ENCODE results near the gene MANSC4. TPM values are rescaled to one million over a fixed set of nuclear protein-coding genes. Genes with fewer than 3 reads are reported as not detected.
A peak's percentile ranks its signal among the peaks of the same experiment; 100 is the strongest.

MANSC4 gene
- not detected for total RNA-seq
- 1 to 10 TPM in 3 of 4 donors, not detected in 1; 1.5 to 2.4 (median 1.9) TPM for polyA plus RNA-seq

GRCh38 chr12:27779920-27780611 is at the start of gene MANSC4, which contains the start of gene KLHL42:
TSS of gene MANSC4 (minus strand) at chr12:27780236. CDS start at chr12:27771276, 8,960 bp downstream.
TSS of gene KLHL42 (plus strand) at chr12:27780233. CDS start at chr12:27780331, 98 bp downstream.
- DNase-seq (peak; percentile 48 to 81 (median 72)), ATAC-seq (ENCODE audit: low read depth in 2 of 2) (peak; percentile 86 to 90)
- H3K9me3 Mint-ChIP-seq, result peaks cover 0 to under 1% (median 0%) of the 10 kb centered on the region in 7 donors
- Histone ChIP-seq H3K4me3 (ENCODE audit: low read depth, low read length) (peak within 1 kb of the TSS; percentile 85), H3K4me1 (ENCODE audit: control insufficient read depth, insufficient read depth, low read length, poor library complexity, severe bottlenecking) (peaks cover 40% of the 10 kb centered on the region), H3K9me3 (ENCODE audit: control insufficient read depth in 2 of 2, low read length in 2 of 2) (no peaks in the 10 kb centered on the region), H3K36me3 (ENCODE audit: control insufficient read depth, insufficient read depth, low read length) (no peaks in the 10 kb centered on the region), H3K27ac (ENCODE audit: insufficient read depth, low read length, poor library complexity, severe bottlenecking) (peak within 1 kb of the TSS; percentile 57), H3K27me3 (ENCODE audit: control insufficient read depth, insufficient read depth, low read length) (no peaks in the 10 kb centered on the region)
- peak within 1 kb of the TSS; percentile 89 to 94 (median 92) for H3K4me3 Mint-ChIP-seq
- peaks cover 10% of the 10 kb centered on the region for H3K36me3 Mint-ChIP-seq
- H3K4me1 Mint-ChIP-seq, result peaks cover 9 to 41% (median 33%) of the 10 kb centered on the region in 4 donors
- H3K27me3 Mint-ChIP-seq, result peaks cover 2% of the 10 kb centered on the region
- H3K27ac Mint-ChIP-seq, result peak within 1 kb of the TSS; percentile 80 to 94 (median 88)

GRCh38 chr12:27828196-27828595 is 48.2 kb upstream of the MANSC4 start:
- H3K36me3 ChIP-seq (ENCODE audit: control insufficient read depth, insufficient read depth, low read length), result no peaks in the 10 kb centered on the region
- H3K4me1 Mint-ChIP-seq, result peaks cover 17 to 19% (median 19%) of the 10 kb centered on the region in 4 donors
- H3K9me3 Mint-ChIP-seq, result no peaks in the 10 kb centered on the region
- H3K36me3 Mint-ChIP-seq, result no peaks in the 10 kb centered on the region
- peaks cover 9% of the 10 kb centered on the region for H3K4me1 ChIP-seq (ENCODE audit: control insufficient read depth, insufficient read depth, low read length, poor library complexity, severe bottlenecking)
- peak overlapping the region in 1 of 3 donors; percentile 16 for H3K27ac Mint-ChIP-seq
- H3K27me3 Mint-ChIP-seq, result no peaks in the 10 kb centered on the region
- H3K4me3 ChIP-seq (ENCODE audit: low read depth, low read length), result no peak overlapping the region
- ATAC-seq (ENCODE audit: low read depth in 2 of 2) (no peak), DNase-seq (no peak)
- H3K27ac ChIP-seq (ENCODE audit: insufficient read depth, low read length, poor library complexity, severe bottlenecking), result no peak overlapping the region
- peak overlapping the region in 1 of 4 donors; percentile 27 for H3K4me3 Mint-ChIP-seq
- no peaks in the 10 kb centered on the region for H3K27me3 ChIP-seq (ENCODE audit: control insufficient read depth, insufficient read depth, low read length)
- no peaks in the 10 kb centered on the region for H3K9me3 ChIP-seq (ENCODE audit: control insufficient read depth in 2 of 2, low read length in 2 of 2)

GRCh38 chr12:27826076-27826475 is 46.0 kb upstream of the MANSC4 start:
- peak overlapping the region in 1 of 3 donors; percentile 32 for H3K27ac Mint-ChIP-seq

GRCh38 chr12:27824126-27824842 is 44.2 kb upstream of the MANSC4 start:
- Mint-ChIP-seq H3K4me1 (peaks cover 37 to 41% (median 38%) of the 10 kb centered on the region in 4 donors), H3K36me3 (no peaks in the 10 kb centered on the region), H3K27ac (peak overlapping the region; percentile 39 to 89 (median 43)), H3K4me3 (peak overlapping the region in 3 of 4 donors; percentile 47 to 62 (median 53)), H3K27me3 (no peaks in the 10 kb centered on the region), H3K9me3 (no peaks in the 10 kb centered on the region)
- H3K27ac ChIP-seq (ENCODE audit: insufficient read depth, low read length, poor library complexity, severe bottlenecking), result peak overlapping the region; percentile 1
- DNase-seq (peak in 1 of 3 donors; percentile 74), ATAC-seq (ENCODE audit: low read depth in 2 of 2) (no peak)
- peaks cover 24% of the 10 kb centered on the region for H3K4me1 ChIP-seq (ENCODE audit: control insufficient read depth, insufficient read depth, low read length, poor library complexity, severe bottlenecking)
- H3K36me3 ChIP-seq (ENCODE audit: control insufficient read depth, insufficient read depth, low read length), result no peaks in the 10 kb centered on the region
- no peaks in the 10 kb centered on the region for H3K9me3 ChIP-seq (ENCODE audit: control insufficient read depth in 2 of 2, low read length in 2 of 2)
- no peaks in the 10 kb centered on the region for H3K27me3 ChIP-seq (ENCODE audit: control insufficient read depth, insufficient read depth, low read length)
- peak overlapping the region; percentile 45 for H3K4me3 ChIP-seq (ENCODE audit: low read depth, low read length)

More at GRCh38 chr12:27826076-27826475, 46.0 kb upstream of the MANSC4 start:
- DNase-seq (no peak), ATAC-seq (ENCODE audit: low read depth in 2 of 2) (no peak)
- Histone ChIP-seq H3K9me3 (ENCODE audit: control insufficient read depth in 2 of 2, low read length in 2 of 2) (no peaks in the 10 kb centered on the region), H3K4me3 (ENCODE audit: low read depth, low read length) (no peak overlapping the region), H3K4me1 (ENCODE audit: control insufficient read depth, insufficient read depth, low read length, poor library complexity, severe bottlenecking) (peaks cover 24% of the 10 kb centered on the region), H3K36me3 (ENCODE audit: control insufficient read depth, insufficient read depth, low read length) (no peaks in the 10 kb centered on the region), H3K27ac (ENCODE audit: insufficient read depth, low read length, poor library complexity, severe bottlenecking) (no peak overlapping the region), H3K27me3 (ENCODE audit: control insufficient read depth, insufficient read depth, low read length) (no peaks in the 10 kb centered on the region)
- no peaks in the 10 kb centered on the region for H3K36me3 Mint-ChIP-seq
- H3K4me1 Mint-ChIP-seq, result peaks cover 35 to 40% (median 36%) of the 10 kb centered on the region in 4 donors
- H3K9me3 Mint-ChIP-seq, result no peaks in the 10 kb centered on the region
- no peak overlapping the region for H3K4me3 Mint-ChIP-seq
- H3K27me3 Mint-ChIP-seq, result no peaks in the 10 kb centered on the region

- H3K27ac ChIP-seq (ENCODE audit: insufficient read depth, low read length, poor library complexity, severe bottlenecking), result no peak overlapping the region
- ATAC-seq (ENCODE audit: low read depth in 2 of 2) (no peak), DNase-seq (no peak)
- H3K27ac Mint-ChIP-seq, result peak overlapping the region in 2 of 3 donors; percentile 22 to 86
- H3K4me1 Mint-ChIP-seq, result peaks cover 37 to 41% (median 38%) of the 10 kb centered on the region in 4 donors
- no peaks in the 10 kb centered on the region for H3K9me3 ChIP-seq (ENCODE audit: control insufficient read depth in 2 of 2, low read length in 2 of 2)
- H3K36me3 ChIP-seq (ENCODE audit: control insufficient read depth, insufficient read depth, low read length), result no peaks in the 10 kb centered on the region
- no peaks in the 10 kb centered on the region for H3K27me3 ChIP-seq (ENCODE audit: control insufficient read depth, insufficient read depth, low read length)
- H3K27me3 Mint-ChIP-seq, result no peaks in the 10 kb centered on the region
- H3K9me3 Mint-ChIP-seq, result no peaks in the 10 kb centered on the region
- H3K4me3 Mint-ChIP-seq, result peak overlapping the region in 1 of 4 donors; percentile 37
- peak overlapping the region; percentile 82 for H3K4me3 ChIP-seq (ENCODE audit: low read depth, low read length)
- no peaks in the 10 kb centered on the region for H3K36me3 Mint-ChIP-seq
- H3K4me1 ChIP-seq (ENCODE audit: control insufficient read depth, insufficient read depth, low read length, poor library complexity, severe bottlenecking), result peaks cover 24% of the 10 kb centered on the region
Measured at GRCh38 chr12:27823038-27823437, 43.0 kb upstream of the MANSC4 start.

GRCh38 chr12:27822076-27822712 is 42.2 kb upstream of the MANSC4 start:
- H3K27me3 Mint-ChIP-seq, result no peaks in the 10 kb centered on the region
- H3K27ac Mint-ChIP-seq, result peak overlapping the region; percentile 59 to 92 (median 86)
- DNase-seq, result peak; percentile 40 to 85 (median 54)
- ATAC-seq (ENCODE audit: low read depth in 2 of 2), result peak; percentile 86 to 90
- H3K4me1 Mint-ChIP-seq, result peaks cover 37 to 41% (median 38%) of the 10 kb centered on the region in 4 donors
- H3K9me3 Mint-ChIP-seq, result no peaks in the 10 kb centered on the region
- Histone ChIP-seq H3K27me3 (ENCODE audit: control insufficient read depth, insufficient read depth, low read length) (no peaks in the 10 kb centered on the region), H3K9me3 (ENCODE audit: control insufficient read depth in 2 of 2, low read length in 2 of 2) (no peaks in the 10 kb centered on the region), H3K4me3 (ENCODE audit: low read depth, low read length) (peak overlapping the region; percentile 82), H3K27ac (ENCODE audit: insufficient read depth, low read length, poor library complexity, severe bottlenecking) (peak overlapping the region; percentile 56), H3K4me1 (ENCODE audit: control insufficient read depth, insufficient read depth, low read length, poor library complexity, severe bottlenecking) (peaks cover 24% of the 10 kb centered on the region), H3K36me3 (ENCODE audit: control insufficient read depth, insufficient read depth, low read length) (no peaks in the 10 kb centered on the region)
- H3K36me3 Mint-ChIP-seq, result no peaks in the 10 kb centered on the region
- H3K4me3 Mint-ChIP-seq, result peak overlapping the region; percentile 29 to 87 (median 60)

GRCh38 chr12:27821259-27821973 is 41.4 kb upstream of the MANSC4 start:
- H3K4me3 ChIP-seq (ENCODE audit: low read depth, low read length), result peak overlapping the region; percentile 82
- peak overlapping the region; percentile 50 to 87 (median 68) for H3K4me3 Mint-ChIP-seq
- no peaks in the 10 kb centered on the region for H3K9me3 ChIP-seq (ENCODE audit: control insufficient read depth in 2 of 2, low read length in 2 of 2)
- no peaks in the 10 kb centered on the region for H3K36me3 Mint-ChIP-seq
- no peaks in the 10 kb centered on the region for H3K27me3 ChIP-seq (ENCODE audit: control insufficient read depth, insufficient read depth, low read length)
- peaks cover 37 to 42% (median 38%) of the 10 kb centered on the region in 4 donors for H3K4me1 Mint-ChIP-seq
- peak overlapping the region; percentile 56 for H3K27ac ChIP-seq (ENCODE audit: insufficient read depth, low read length, poor library complexity, severe bottlenecking)
- peak; percentile 16 to 83 (median 49) for DNase-seq
- peaks cover 24% of the 10 kb centered on the region for H3K4me1 ChIP-seq (ENCODE audit: control insufficient read depth, insufficient read depth, low read length, poor library complexity, severe bottlenecking)
- peak overlapping the region; percentile 11 to 86 (median 59) for H3K27ac Mint-ChIP-seq
- H3K9me3 Mint-ChIP-seq, result no peaks in the 10 kb centered on the region
- ATAC-seq (ENCODE audit: low read depth in 2 of 2), result no peak
- H3K27me3 Mint-ChIP-seq, result no peaks in the 10 kb centered on the region
- H3K36me3 ChIP-seq (ENCODE audit: control insufficient read depth, insufficient read depth, low read length), result no peaks in the 10 kb centered on the region
